Measurements from ENCODE around the gene ZNF697.

Gene ZNF697

GRCh38 chr1:119664067-119664466 is 16.0 kb upstream of the ZNF697 start:
- no peak for DNase-seq

- DNase-seq, result no peak
These were observed 14.0 kb upstream of the ZNF697 start for GRCh38 chr1:119662034-119662437.

- DNase-seq, result no peak
These were observed 12.4 kb upstream of the ZNF697 start for GRCh38 chr1:119660253-119661083.

GRCh38 chr1:119659628-119660027 is 11.6 kb upstream of the ZNF697 start:
- DNase-seq, result no peak

- DNase-seq, result no peak
These were observed 8.4 kb upstream of the ZNF697 start for GRCh38 chr1:119656410-119656955.

- DNase-seq, result no peak
These were observed 7.1 kb upstream of the ZNF697 start for GRCh38 chr1:119655154-119655553.

- DNase-seq, result no peak
These were observed 5.7 kb upstream of the ZNF697 start for GRCh38 chr1:119653839-119654170.

GRCh38 chr1:119653135-119653838 is 5.2 kb upstream of the ZNF697 start:
- no peak for DNase-seq

- DNase-seq, result no peak
These were observed 4.5 kb upstream of the ZNF697 start for GRCh38 chr1:119652587-119652986.

GRCh38 chr1:119651641-119652040 is 3.6 kb upstream of the ZNF697 start:
- DNase-seq, result no peak

- DNase-seq, result no peak
These were observed 3.1 kb upstream of the ZNF697 start for GRCh38 chr1:119651133-119651532.

- DNase-seq, result peak in 1 of 51 donors; percentile 51
These were observed 546 bp upstream of the ZNF697 start for GRCh38 chr1:119648620-119649004.

- peak in 9 of 51 donors; percentile 5 to 28 (median 21) for DNase-seq
These were observed 785 bp downstream of the ZNF697 start for GRCh38 chr1:119647228-119647733.

- peak in 1 of 51 donors; percentile 31 for DNase-seq
These were observed 1.4 kb downstream of the ZNF697 start for GRCh38 chr1:119646521-119647227.

- no peak for DNase-seq
These were observed 9.0 kb downstream of the ZNF697 start for GRCh38 chr1:119639109-119639508.

GRCh38 chr1:119637710-119638109 is 10.4 kb downstream of the ZNF697 start:
- no peak for DNase-seq

GRCh38 chr1:119636491-119637089 is 11.5 kb downstream of the ZNF697 start:
- DNase-seq, result no peak

- DNase-seq, result no peak
These were observed 12.2 kb downstream of the ZNF697 start for GRCh38 chr1:119635811-119636390.

- DNase-seq, result no peak
These were observed 14.1 kb downstream of the ZNF697 start for GRCh38 chr1:119634016-119634415.

GRCh38 chr1:119633575-119633974 is 14.5 kb downstream of the ZNF697 start:
- no peak for DNase-seq

GRCh38 chr1:119632841-119633240 is 15.2 kb downstream of the ZNF697 start:
- no peak for DNase-seq

Data from hypothalamus (tissue), 51 donors.